ENCODE results near the gene GNPAT. TPM values are rescaled to one million over a fixed set of nuclear protein-coding genes. Genes with fewer than 3 reads are reported as not detected.

Gene GNPAT
- total RNA-seq (ENCODE audit: unreplicated experiment), result 47.1 TPM
- long read RNA-seq, transcript GNPAT-201 (16 exons, 2,643 nt), result major isoform, 56 of 76 reads
- long read RNA-seq, partial matches to known transcripts, result 6 of 76 reads
- long read RNA-seq, other reads (novel, unspliced or antisense), result 14 of 76 reads

DNA sequence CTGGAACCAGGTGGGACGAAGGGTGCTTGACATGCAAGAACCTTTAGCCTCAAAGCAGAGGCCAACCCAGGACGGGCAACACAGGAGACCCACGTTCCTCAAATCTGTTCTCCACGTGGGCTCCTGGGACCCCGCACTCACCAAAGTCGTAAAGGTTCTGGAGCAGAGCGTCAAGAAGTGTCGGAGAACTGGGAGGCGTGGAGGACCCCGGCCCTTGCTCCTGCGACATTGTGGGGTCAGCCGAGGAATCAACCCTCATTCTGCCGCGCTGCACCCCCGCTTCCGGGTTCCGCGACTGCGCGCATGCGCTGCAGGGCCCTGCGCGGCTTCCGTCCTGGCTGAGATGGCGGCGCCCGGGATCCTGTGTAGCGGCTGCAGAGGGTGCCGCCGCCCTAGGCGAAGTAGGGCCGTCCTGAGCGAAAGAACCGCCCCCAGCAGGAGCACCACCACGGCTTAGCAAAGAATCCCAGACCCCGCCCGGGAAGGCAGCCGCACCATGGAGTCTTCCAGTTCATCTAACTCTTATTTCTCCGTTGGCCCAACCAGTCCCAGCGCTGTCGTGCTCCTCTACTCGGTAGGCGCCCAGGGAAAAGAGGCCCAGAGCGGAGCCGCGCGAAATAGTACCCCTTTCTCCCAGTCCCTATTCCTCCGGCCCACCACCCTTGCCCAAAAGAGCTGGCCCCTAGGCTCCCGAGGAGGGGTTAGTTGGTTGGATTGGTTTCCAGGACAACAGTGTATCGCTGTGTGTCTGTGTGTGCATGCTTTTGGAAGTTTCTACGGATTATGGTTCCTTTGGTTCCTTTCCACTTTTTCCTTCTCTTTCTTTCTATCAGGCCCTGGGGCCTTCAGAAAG lies at the start of gene GNPAT:
TSS of gene GNPAT (plus strand) at position 330 of the 853 bp plus-strand sequence. CDS start at position 497, 167 bp downstream.
- peak within 1 kb of the TSS; percentile 74 for H3K27ac Mint-ChIP-seq (ENCODE audit: unreplicated experiment)
- H3K9me3 Mint-ChIP-seq (ENCODE audit: unreplicated experiment), result no peaks in the 10 kb centered on the region
- peaks cover 12% of the 10 kb centered on the region for H3K36me3 Mint-ChIP-seq (ENCODE audit: low read depth, unreplicated experiment)
- DNase-seq (ENCODE audit: low spot score), result peak; percentile 86
- H3K27me3 Mint-ChIP-seq (ENCODE audit: unreplicated experiment), result peaks cover 1% of the 10 kb centered on the region
- peak within 1 kb of the TSS; percentile 98 for H3K4me3 Mint-ChIP-seq (ENCODE audit: unreplicated experiment)
- TF ChIP-seq, protein P1, sequence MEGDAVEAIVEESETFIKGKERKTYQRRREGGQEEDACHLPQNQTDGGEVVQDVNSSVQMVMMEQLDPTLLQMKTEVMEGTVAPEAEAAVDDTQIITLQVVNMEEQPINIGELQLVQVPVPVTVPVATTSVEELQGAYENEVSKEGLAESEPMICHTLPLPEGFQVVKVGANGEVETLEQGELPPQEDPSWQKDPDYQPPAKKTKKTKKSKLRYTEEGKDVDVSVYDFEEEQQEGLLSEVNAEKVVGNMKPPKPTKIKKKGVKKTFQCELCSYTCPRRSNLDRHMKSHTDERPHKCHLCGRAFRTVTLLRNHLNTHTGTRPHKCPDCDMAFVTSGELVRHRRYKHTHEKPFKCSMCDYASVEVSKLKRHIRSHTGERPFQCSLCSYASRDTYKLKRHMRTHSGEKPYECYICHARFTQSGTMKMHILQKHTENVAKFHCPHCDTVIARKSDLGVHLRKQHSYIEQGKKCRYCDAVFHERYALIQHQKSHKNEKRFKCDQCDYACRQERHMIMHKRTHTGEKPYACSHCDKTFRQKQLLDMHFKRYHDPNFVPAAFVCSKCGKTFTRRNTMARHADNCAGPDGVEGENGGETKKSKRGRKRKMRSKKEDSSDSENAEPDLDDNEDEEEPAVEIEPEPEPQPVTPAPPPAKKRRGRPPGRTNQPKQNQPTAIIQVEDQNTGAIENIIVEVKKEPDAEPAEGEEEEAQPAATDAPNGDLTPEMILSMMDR (IDR thresholded peaks at IDR 0.05; ENCODE audit: unreplicated experiment), result no peak
- H3K4me1 Mint-ChIP-seq (ENCODE audit: unreplicated experiment), result peaks cover 24% of the 10 kb centered on the region

DNA sequence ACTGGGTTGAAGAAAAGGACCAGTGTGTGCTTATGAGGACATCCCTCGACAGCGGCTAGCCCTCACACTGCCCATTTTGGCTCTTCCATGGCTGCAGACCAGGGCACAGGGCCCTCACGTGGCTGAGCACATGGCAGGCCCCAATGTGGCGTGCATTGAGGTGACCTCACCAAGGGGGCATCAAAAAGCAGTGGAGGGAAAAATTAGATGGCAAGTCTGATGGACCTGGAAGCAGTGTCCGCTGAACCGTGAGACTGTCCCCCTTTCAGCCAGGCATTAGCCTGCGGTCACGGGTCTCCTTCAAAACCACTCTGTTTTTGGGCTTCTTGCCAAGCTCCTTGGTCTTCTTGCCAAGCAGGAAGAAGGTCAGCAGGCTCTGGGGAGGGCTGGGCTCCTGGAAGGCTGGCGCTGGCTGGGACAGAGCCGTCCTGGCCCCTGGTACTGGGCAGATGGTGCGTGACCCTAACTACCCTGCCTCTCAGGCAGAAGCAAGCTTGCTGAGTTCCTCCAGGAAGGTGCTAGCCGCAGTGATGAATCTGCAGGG lies 48.3 kb upstream of the GNPAT start:
- Mint-ChIP-seq H3K9me3 (ENCODE audit: unreplicated experiment) (no peaks in the 10 kb centered on the region), H3K27me3 (ENCODE audit: unreplicated experiment) (peaks cover 5% of the 10 kb centered on the region), H3K4me1 (ENCODE audit: unreplicated experiment) (no peaks in the 10 kb centered on the region), H3K4me3 (ENCODE audit: unreplicated experiment) (no peak overlapping the region), H3K36me3 (ENCODE audit: low read depth, unreplicated experiment) (no peaks in the 10 kb centered on the region), H3K27ac (ENCODE audit: unreplicated experiment) (no peak overlapping the region)
- DNase-seq (ENCODE audit: low spot score), result no peak
- TF ChIP-seq, protein P1 (IDR thresholded peaks at IDR 0.05; ENCODE audit: unreplicated experiment), result no peak

DNA sequence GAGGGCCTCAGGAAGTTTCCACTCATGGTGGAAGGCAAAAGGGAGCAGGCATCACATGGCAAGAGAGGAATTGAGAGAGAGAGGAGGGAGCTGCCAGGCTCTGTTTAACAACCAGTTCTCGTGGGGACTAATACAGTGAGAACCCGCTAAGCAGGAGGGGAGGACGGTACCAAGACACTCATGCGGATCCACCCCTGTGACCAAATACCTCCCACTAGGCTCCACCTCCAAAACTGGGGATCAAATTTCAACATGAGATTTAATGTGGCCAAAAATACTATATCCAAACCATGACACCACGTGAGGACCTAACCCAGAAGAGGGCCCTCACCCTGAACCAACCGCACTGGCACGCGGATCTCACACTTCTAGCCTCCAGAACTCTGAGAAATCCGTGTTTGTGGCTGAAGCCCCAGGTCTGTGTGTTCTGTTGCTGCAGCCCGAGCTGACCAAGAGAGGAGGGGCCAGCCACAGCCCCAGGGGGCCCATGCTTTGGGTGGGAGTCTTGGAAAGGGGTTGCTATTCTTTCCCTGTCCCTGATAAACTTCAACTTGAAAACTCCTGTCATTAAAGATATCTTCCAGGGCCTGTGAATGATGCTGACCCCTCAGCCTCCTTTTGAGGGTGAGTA lies 47.2 kb upstream of the GNPAT start:
- Mint-ChIP-seq H3K27me3 (ENCODE audit: unreplicated experiment) (peaks cover 5% of the 10 kb centered on the region), H3K4me3 (ENCODE audit: unreplicated experiment) (no peak overlapping the region), H3K36me3 (ENCODE audit: low read depth, unreplicated experiment) (no peaks in the 10 kb centered on the region), H3K4me1 (ENCODE audit: unreplicated experiment) (no peaks in the 10 kb centered on the region), H3K9me3 (ENCODE audit: unreplicated experiment) (no peaks in the 10 kb centered on the region), H3K27ac (ENCODE audit: unreplicated experiment) (no peak overlapping the region)
- TF ChIP-seq, protein P1 (IDR thresholded peaks at IDR 0.05; ENCODE audit: unreplicated experiment), result no peak
- no peak for DNase-seq (ENCODE audit: low spot score)

DNA sequence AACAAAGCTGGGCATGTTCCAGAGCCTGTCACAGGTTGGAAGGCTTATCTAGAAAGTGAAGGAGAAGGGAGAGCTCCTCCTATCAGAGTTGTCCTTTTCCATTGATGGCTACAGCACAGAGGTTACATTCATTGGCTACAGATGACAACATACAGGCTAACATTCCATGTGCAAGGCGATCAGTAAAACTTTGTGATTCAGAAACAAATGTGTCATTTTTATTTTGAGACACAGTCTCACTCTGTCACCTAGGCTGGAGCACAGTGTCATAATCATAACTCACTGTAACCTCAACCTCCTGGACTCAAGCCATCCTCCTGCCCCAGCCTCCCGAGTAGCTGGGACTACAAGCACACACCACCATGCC lies 46.6 kb upstream of the GNPAT start:
- H3K9me3 Mint-ChIP-seq (ENCODE audit: unreplicated experiment), result no peaks in the 10 kb centered on the region
- DNase-seq (ENCODE audit: low spot score), result no peak
- no peak overlapping the region for H3K27ac Mint-ChIP-seq (ENCODE audit: unreplicated experiment)

More for the DNA sequence above, 46.6 kb upstream of the GNPAT start:
- Mint-ChIP-seq H3K4me3 (ENCODE audit: unreplicated experiment) (no peak overlapping the region), H3K27me3 (ENCODE audit: unreplicated experiment) (peaks cover 5% of the 10 kb centered on the region), H3K4me1 (ENCODE audit: unreplicated experiment) (no peaks in the 10 kb centered on the region), H3K36me3 (ENCODE audit: low read depth, unreplicated experiment) (no peaks in the 10 kb centered on the region)
- TF ChIP-seq, protein P1 (IDR thresholded peaks at IDR 0.05; ENCODE audit: unreplicated experiment), result no peak

All from endothelial cell (in vitro differentiated cells).